ENCODE data around the gene CFAP20DC.

DNA sequence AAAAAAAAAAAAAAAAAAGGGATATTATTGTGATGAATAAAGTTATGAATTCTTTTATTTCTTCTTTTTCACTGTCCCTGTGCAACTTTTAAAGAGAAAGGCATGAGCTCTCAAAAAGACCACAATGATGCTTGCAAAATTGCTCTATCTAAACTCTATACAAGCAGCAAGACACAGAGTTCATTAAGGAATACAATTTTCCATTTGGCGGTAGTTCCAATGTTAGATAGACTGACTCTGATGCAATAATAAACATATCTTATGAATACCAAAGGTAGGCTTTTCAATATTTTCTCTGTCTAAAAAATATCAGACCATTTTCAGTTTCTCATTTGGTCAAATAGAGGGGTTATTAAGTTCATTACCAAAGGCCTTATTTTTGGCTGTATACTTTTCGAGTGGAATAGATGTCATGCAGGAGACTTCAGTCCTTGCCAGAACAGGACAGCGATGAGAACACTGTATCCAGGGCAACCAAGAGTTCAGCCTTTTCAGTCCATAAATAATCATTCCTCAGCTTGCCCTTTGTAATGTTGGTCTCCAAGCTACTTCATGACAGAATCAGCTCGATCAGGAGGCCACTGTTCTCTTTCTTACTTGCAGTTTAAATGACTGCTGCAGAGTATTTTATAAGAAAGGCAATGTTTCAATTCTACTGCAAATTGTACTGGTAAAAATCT lies 220.4 kb downstream of the CFAP20DC start:
- TF ChIP-seq SAFB2 (CRISPR knock-in tag; IDR thresholded peaks at IDR 0.05; ENCODE audit: borderline replicate concordance, low read depth), result no peak
- TF ChIP-seq, protein P1, sequence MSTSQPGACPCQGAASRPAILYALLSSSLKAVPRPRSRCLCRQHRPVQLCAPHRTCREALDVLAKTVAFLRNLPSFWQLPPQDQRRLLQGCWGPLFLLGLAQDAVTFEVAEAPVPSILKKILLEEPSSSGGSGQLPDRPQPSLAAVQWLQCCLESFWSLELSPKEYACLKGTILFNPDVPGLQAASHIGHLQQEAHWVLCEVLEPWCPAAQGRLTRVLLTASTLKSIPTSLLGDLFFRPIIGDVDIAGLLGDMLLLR (CRISPR knock-in tag; IDR thresholded peaks at IDR 0.05), result no peak
- TF ChIP-seq, protein P2, sequence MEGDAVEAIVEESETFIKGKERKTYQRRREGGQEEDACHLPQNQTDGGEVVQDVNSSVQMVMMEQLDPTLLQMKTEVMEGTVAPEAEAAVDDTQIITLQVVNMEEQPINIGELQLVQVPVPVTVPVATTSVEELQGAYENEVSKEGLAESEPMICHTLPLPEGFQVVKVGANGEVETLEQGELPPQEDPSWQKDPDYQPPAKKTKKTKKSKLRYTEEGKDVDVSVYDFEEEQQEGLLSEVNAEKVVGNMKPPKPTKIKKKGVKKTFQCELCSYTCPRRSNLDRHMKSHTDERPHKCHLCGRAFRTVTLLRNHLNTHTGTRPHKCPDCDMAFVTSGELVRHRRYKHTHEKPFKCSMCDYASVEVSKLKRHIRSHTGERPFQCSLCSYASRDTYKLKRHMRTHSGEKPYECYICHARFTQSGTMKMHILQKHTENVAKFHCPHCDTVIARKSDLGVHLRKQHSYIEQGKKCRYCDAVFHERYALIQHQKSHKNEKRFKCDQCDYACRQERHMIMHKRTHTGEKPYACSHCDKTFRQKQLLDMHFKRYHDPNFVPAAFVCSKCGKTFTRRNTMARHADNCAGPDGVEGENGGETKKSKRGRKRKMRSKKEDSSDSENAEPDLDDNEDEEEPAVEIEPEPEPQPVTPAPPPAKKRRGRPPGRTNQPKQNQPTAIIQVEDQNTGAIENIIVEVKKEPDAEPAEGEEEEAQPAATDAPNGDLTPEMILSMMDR (CRISPR knock-in tag; IDR thresholded peaks at IDR 0.05), result no peak
- TF ChIP-seq HNF4A (CRISPR knock-in tag; IDR thresholded peaks at IDR 0.05), result no peak
- no peak for TF ChIP-seq ZNF362 (CRISPR knock-in tag; IDR thresholded peaks at IDR 0.05; ENCODE audit: borderline replicate concordance)
- TF ChIP-seq POLR2AphosphoS5 (IDR thresholded peaks at IDR 0.05; ENCODE audit: low read depth, low read length), result no peak
- TF ChIP-seq, protein P3, sequence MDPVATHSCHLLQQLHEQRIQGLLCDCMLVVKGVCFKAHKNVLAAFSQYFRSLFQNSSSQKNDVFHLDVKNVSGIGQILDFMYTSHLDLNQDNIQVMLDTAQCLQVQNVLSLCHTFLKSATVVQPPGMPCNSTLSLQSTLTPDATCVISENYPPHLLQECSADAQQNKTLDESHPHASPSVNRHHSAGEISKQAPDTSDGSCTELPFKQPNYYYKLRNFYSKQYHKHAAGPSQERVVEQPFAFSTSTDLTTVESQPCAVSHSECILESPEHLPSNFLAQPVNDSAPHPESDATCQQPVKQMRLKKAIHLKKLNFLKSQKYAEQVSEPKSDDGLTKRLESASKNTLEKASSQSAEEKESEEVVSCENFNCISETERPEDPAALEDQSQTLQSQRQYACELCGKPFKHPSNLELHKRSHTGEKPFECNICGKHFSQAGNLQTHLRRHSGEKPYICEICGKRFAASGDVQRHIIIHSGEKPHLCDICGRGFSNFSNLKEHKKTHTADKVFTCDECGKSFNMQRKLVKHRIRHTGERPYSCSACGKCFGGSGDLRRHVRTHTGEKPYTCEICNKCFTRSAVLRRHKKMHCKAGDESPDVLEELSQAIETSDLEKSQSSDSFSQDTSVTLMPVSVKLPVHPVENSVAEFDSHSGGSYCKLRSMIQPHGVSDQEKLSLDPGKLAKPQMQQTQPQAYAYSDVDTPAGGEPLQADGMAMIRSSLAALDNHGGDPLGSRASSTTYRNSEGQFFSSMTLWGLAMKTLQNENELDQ (CRISPR knock-in tag; IDR thresholded peaks at IDR 0.05; ENCODE audit: borderline replicate concordance), result no peak
- TF ChIP-seq, protein P4, sequence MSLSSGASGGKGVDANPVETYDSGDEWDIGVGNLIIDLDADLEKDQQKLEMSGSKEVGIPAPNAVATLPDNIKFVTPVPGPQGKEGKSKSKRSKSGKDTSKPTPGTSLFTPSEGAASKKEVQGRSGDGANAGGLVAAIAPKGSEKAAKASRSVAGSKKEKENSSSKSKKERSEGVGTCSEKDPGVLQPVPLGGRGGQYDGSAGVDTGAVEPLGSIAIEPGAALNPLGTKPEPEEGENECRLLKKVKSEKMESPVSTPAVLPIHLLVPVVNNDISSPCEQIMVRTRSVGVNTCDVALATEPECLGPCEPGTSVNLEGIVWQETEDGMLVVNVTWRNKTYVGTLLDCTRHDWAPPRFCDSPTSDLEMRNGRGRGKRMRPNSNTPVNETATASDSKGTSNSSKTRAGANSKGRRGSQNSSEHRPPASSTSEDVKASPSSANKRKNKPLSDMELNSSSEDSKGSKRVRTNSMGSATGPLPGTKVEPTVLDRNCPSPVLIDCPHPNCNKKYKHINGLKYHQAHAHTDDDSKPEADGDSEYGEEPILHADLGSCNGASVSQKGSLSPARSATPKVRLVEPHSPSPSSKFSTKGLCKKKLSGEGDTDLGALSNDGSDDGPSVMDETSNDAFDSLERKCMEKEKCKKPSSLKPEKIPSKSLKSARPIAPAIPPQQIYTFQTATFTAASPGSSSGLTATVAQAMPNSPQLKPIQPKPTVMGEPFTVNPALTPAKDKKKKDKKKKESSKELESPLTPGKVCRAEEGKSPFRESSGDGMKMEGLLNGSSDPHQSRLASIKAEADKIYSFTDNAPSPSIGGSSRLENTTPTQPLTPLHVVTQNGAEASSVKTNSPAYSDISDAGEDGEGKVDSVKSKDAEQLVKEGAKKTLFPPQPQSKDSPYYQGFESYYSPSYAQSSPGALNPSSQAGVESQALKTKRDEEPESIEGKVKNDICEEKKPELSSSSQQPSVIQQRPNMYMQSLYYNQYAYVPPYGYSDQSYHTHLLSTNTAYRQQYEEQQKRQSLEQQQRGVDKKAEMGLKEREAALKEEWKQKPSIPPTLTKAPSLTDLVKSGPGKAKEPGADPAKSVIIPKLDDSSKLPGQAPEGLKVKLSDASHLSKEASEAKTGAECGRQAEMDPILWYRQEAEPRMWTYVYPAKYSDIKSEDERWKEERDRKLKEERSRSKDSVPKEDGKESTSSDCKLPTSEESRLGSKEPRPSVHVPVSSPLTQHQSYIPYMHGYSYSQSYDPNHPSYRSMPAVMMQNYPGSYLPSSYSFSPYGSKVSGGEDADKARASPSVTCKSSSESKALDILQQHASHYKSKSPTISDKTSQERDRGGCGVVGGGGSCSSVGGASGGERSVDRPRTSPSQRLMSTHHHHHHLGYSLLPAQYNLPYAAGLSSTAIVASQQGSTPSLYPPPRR (CRISPR knock-in tag; IDR thresholded peaks at IDR 0.05; ENCODE audit: borderline replicate concordance), result no peak
- TF ChIP-seq PCBP2 (optimal IDR thresholded peaks at IDR 0.05; ENCODE audit: low read depth, low read length, poor library complexity, severe bottlenecking), result no peak
- TF ChIP-seq RNF2 (conservative IDR thresholded peaks at IDR 0.05; ENCODE audit: low read depth), result no peak
- TF ChIP-seq NFRKB (IDR thresholded peaks at IDR 0.05), result no peak
- TF ChIP-seq SMARCC2 (IDR thresholded peaks at IDR 0.05), result no peak
- no peak for TF ChIP-seq SCMH1 (CRISPR knock-in tag; IDR thresholded peaks at IDR 0.05; ENCODE audit: borderline replicate concordance)
- no peak for TF ChIP-seq ZMAT5 (CRISPR knock-in tag; IDR thresholded peaks at IDR 0.05; ENCODE audit: borderline replicate concordance, low read depth)

All from HepG2 (cell line).